Endothelial cell of umbilical vein (primary cell): Measurements from ENCODE around the gene SEC22C. TPM values are rescaled to one million over a fixed set of nuclear protein-coding genes. Genes with fewer than 3 reads are reported as not detected.
"Not testable (repeated sequence)": the region's sequence is repeated elsewhere in the genome, so short reads cannot be mapped to it uniquely, and the experiment has no call there.

Source experiments
- BruUV-seq: library from RNA; stranded (reverse); fragments of 400-500 nt; replicated peaks from 2 replicates; lab custom pipeline; 2021; lab: Mats Ljungman, UMichigan
- CTCF ChIA-PET: fragments of 300-600, 350-600 bp; sonication (Branson Sonifier 250); formaldehyde crosslinking; loops from one replicate; lab custom pipeline; 2021; ENCODE audit warnings: antibody characterized with exemption, inconsistent platforms; lab: Charles Lee
- POLR2A ChIA-PET: fragments of 300-600, 350-600 bp; sonication (Branson Sonifier 250); formaldehyde crosslinking; loops from one replicate; lab custom pipeline; 2021; ENCODE audit warnings: antibody characterized with exemption, inconsistent platforms; lab: Charles Lee
- DNase-seq: peaks from one replicate; pipeline ENCODE4 v3.0.0-alpha.2; 2011; ENCODE audit warnings: low read depth, low spot score
- FAIRE-seq: peaks from 2 replicates; lab custom pipeline; 2011; peaks lifted over from hg19 to GRCh38; lab: Jason Lieb, UNC
- H2AFZ ChIP-seq: 2 replicates; pipeline ENCODE4 v1.6.0; 2012; ENCODE audit warnings: low read depth, low read length, control low read depth, inconsistent platforms
- H3K27ac ChIP-seq: 2 replicates; pipeline ENCODE4 v1.5.1; 2011; ENCODE audit warnings: low read depth, mild to moderate bottlenecking, control low read depth, low read length, moderate library complexity; ENCODE audit not compliant: insufficient read depth
- H3K27me3 ChIP-seq, 2 experiments: 2 replicates each; pipeline versions ENCODE4 v1.6.0 to v1.6.1; 2011; ENCODE audit warnings: low read length in 2 of 2, mixed read lengths in 1 of 2; ENCODE audit not compliant: control insufficient read depth in 2 of 2, insufficient read depth in 2 of 2
- H3K36me3 ChIP-seq, 2 experiments: 2 replicates in 1 of 2; 3 replicates in 1 of 2; pipeline ENCODE4 v1.5.1; 2011; ENCODE audit warnings: low read length in 2 of 2, mild to moderate bottlenecking in 1 of 2, moderate library complexity in 1 of 2; ENCODE audit not compliant: control insufficient read depth in 2 of 2, insufficient read depth in 2 of 2; ENCODE audit errors: extremely low read depth in 1 of 2
- H3K4me1 ChIP-seq: 3 replicates; pipeline ENCODE4 v1.5.1; 2011; ENCODE audit warnings: mild to moderate bottlenecking, low read length; ENCODE audit not compliant: control insufficient read depth, insufficient read depth; ENCODE audit errors: extremely low read depth
- H3K4me2 ChIP-seq: 2 replicates; pipeline ENCODE4 v1.6.1; 2011; ENCODE audit warnings: low read length, control low read depth, mixed read lengths; ENCODE audit not compliant: insufficient read depth
- H3K4me3 ChIP-seq, 3 experiments: fragments of 200-600 bp in 1 of 3; sonication (generic), shearing (Covaris generic) in 1 of 3; replicated peaks in 1 of 3; 2 replicates each; pipeline ENCODE4 v1.5.1; 2011 to 2016; ENCODE audit warnings: control low read depth in 3 of 3, low read length in 3 of 3, mild to moderate bottlenecking in 2 of 3, inconsistent platforms in 1 of 3, low read depth in 1 of 3, moderate library complexity in 1 of 3; ENCODE audit not compliant: insufficient read depth in 1 of 3
- H3K79me2 ChIP-seq: 2 replicates; pipeline ENCODE4 v1.6.0; 2012; ENCODE audit warnings: low read length, inconsistent platforms; ENCODE audit not compliant: control insufficient read depth, insufficient read depth
- H3K9ac ChIP-seq: replicated peaks from 2 replicates; pipeline ENCODE3; 2011; ENCODE audit warnings: low read length, control low read depth; ENCODE audit not compliant: insufficient read depth; ENCODE audit errors: extremely low read depth
- H3K9me1 ChIP-seq: replicated peaks from 3 replicates; pipeline ENCODE4 v1.6.0; 2011; ENCODE audit warnings: mild to moderate bottlenecking, low read length; ENCODE audit not compliant: control insufficient read depth, insufficient read depth; ENCODE audit errors: extremely low read depth
- H3K9me3 ChIP-seq: replicated peaks from 2 replicates; pipeline ENCODE4 v1.5.1; 2012; ENCODE audit warnings: low read length, inconsistent platforms; ENCODE audit not compliant: control insufficient read depth, insufficient read depth
- H4K20me1 ChIP-seq: replicated peaks from 2 replicates; pipeline ENCODE3; 2011; ENCODE audit warnings: mild to moderate bottlenecking, low read length; ENCODE audit not compliant: control insufficient read depth, insufficient read depth; ENCODE audit errors: extremely low read depth
- EZH2 ChIP-seq: IDR thresholded peaks from 2 replicates; pipeline ENCODE4 v1.6.1; 2012; ENCODE audit warnings: borderline replicate concordance, low read depth, mild to moderate bottlenecking, moderate library complexity, low read length, inconsistent platforms; ENCODE audit not compliant: severe bottlenecking
- FOS ChIP-seq: IDR thresholded peaks from 2 replicates; pipeline ENCODE4 v1.6.1; 2011; ENCODE audit warnings: mild to moderate bottlenecking, low read length, moderate library complexity, borderline replicate concordance; ENCODE audit not compliant: insufficient read depth
- GATA2 ChIP-seq: IDR thresholded peaks from 2 replicates; pipeline ENCODE4 v1.7.0; 2011; ENCODE audit warnings: low read depth, mild to moderate bottlenecking, moderate library complexity, mixed read lengths, low read length; ENCODE audit not compliant: insufficient read length, insufficient read depth
- JUN ChIP-seq: IDR thresholded peaks from 2 replicates; pipeline ENCODE4 v1.6.1; 2011; ENCODE audit warnings: borderline replicate concordance, low read depth; ENCODE audit not compliant: insufficient read length, insufficient read depth
- MYC ChIP-seq: IDR thresholded peaks from one replicate; pipeline ENCODE4 v1.6.1; 2011; ENCODE audit warnings: mild to moderate bottlenecking, low read depth, low read length
- POLR2A ChIP-seq: IDR thresholded peaks from 2 replicates; pipeline ENCODE4 v1.6.1; 2012; ENCODE audit warnings: low read depth, mild to moderate bottlenecking, control low read depth, low read length
- POLR2AphosphoS5 ChIP-seq: IDR thresholded peaks from 2 replicates; pipeline ENCODE4 v1.6.1; 2012; ENCODE audit warnings: low read depth, mild to moderate bottlenecking, control low read depth, low read length, moderate library complexity; ENCODE audit not compliant: insufficient read depth
- dilution Hi-C: fragments of 300-500 bp; cut with MboI; formaldehyde crosslinking; loops from one replicate; pipeline ENCODE4 v1.15.0; 2019; ENCODE audit warnings: low sequenced_read_pairs; ENCODE audit not compliant: extremely low pct_ligation_motif_present
- intact Hi-C: fragments of 100-400 bp; cut with micrococcal nuclease; formaldehyde crosslinking; loops from one replicate; pipeline ENCODE4 v1.10.0; 2022
- polyA plus RNA-seq, 4 experiments: library from polyadenylated mRNA; depleted of rRNA in 3 of 4; stranded (reverse) in 3 of 4; unstranded in 1 of 4; fragments of >200 nt; gene quantifications; 2 replicates each; pipeline versions ENCODE4 v1.2.1 to v1.2.3, GENCODE V29; 2011 to 2012; ENCODE audit warnings: missing spikeins in 1 of 4
- total RNA-seq: library from RNA; stranded (reverse); gene quantifications from 2 replicates; pipeline ENCODE4 v1.2.3, GENCODE V29; 2021
- TF ChIP-seq, protein P1 (sequence below): IDR thresholded peaks from 2 replicates; pipeline ENCODE4 v1.6.1; 2011; ENCODE audit not compliant: insufficient read depth, insufficient read length
- TF ChIP-seq, protein P2 (sequence below), 2 donors: IDR thresholded peaks; 1 replicate in 1 of 2; 2 replicates in 1 of 2; pipeline ENCODE4 v1.5.1; 2011; ENCODE audit warnings: low read length in 2 of 2, mild to moderate bottlenecking in 2 of 2, moderate library complexity in 2 of 2, control low read depth in 1 of 2, inconsistent platforms in 1 of 2, low read depth in 1 of 2; ENCODE audit not compliant: insufficient read depth in 1 of 2; ENCODE audit errors: extremely low read depth in 1 of 2

SEC22C gene
- total and polyA plus RNA-seq, 2 donors (not counting 3 experiments of a cell fraction or from before 2014, with no cell fraction given) = 43.9 to 61.9 TPM

DNA sequence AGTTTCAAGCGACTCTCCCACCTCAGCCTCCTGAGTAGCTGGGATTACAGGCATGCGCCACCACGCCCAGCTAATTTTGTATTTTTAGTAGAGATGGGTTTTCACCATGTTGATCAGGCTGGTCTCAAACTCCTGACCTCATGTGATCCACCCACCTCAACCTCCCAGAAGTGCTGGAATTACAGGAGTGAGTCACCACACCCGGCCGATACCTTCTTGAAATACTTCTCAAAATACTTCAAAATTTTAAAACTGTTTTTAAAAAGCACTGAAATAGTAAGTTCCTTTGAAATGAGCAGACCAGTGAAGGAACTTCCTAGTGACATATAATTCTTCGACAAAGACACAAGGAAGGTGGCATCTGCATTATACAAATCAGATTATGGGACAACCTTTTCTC is 24.9 kb downstream of the SEC22C start:
- H2AFZ ChIP-seq, H4K20me1 ChIP-seq, H3K27me3 ChIP-seq, H3K4me2 ChIP-seq, H3K9ac ChIP-seq, BruUV-seq, DNase-seq, H3K9me1 ChIP-seq, H3K79me2 ChIP-seq, intact Hi-C loops, dilution Hi-C loops, H3K27ac ChIP-seq, POLR2A ChIA-PET, H3K9me3 ChIP-seq, H3K4me1 ChIP-seq, H3K4me3 ChIP-seq, FAIRE-seq: not testable (repeated sequence)
- CTCF ChIA-PET = interaction anchor here (1.6 kb wide), 1 partner anchor 10 kb away, joined by 5 read pairs; no protein-coding TSS in a partner anchor
- peaks cover 16 to 34% of the 10 kb centered on the region in 2 experiments for H3K36me3 ChIP-seq

DNA sequence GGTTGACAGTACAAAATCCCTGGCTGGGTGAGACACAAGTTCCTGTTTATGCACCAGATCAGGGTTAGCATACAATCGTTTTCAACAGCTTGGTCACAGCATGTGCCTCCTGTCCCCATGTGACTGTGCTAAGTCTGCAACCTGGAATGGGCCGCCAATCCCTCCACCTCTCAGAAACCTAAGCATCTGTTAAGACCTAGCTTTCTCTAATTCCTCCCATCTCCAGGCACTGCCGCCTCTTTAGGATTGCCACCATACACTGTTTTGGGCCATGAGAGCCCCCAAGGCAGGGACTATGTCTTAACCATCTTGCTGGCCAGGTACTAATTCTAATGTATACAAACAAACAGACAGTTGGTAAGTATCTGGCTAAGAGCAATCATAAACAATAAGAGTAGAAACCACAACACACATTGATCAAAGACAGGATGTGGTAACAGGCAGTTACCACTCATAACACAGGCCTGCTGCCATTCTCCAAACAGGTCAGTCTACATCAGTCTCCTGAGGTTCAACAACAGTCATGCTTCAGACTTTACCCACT is 25.6 kb downstream of the SEC22C start:
- Histone ChIP-seq H3K9me1 (no peaks in the 10 kb centered on the region), H3K4me1 (no peaks in the 10 kb centered on the region), H4K20me1 (peaks cover 3% of the 10 kb centered on the region), H3K9me3 (no peaks in the 10 kb centered on the region), H3K79me2 (no peaks in the 10 kb centered on the region), H2AFZ (no peak overlapping the region), H3K27me3 (no peaks in the 10 kb centered on the region), H3K27ac (no peak overlapping the region), H3K4me2 (no peak overlapping the region), H3K9ac (no peak overlapping the region), H3K4me3 (no peak overlapping the region), H3K36me3 (peaks cover 16 to 34% of the 10 kb centered on the region in 2 experiments)
- CTCF ChIA-PET = interaction anchor here (1.6 kb wide), 1 partner anchor 9 kb away, joined by 5 read pairs; no protein-coding TSS in a partner anchor
- DNase-seq = no peak
- POLR2A ChIA-PET = no interaction called here
- no TSS peak for BruUV-seq
- TF ChIP-seq GATA2 = no peak
- TF ChIP-seq, protein P1, sequence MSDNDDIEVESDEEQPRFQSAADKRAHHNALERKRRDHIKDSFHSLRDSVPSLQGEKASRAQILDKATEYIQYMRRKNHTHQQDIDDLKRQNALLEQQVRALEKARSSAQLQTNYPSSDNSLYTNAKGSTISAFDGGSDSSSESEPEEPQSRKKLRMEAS = no peak
- no peak for TF ChIP-seq FOS
- TF ChIP-seq POLR2A = no peak
- TF ChIP-seq POLR2AphosphoS5 = no peak
- TF ChIP-seq, protein P2, sequence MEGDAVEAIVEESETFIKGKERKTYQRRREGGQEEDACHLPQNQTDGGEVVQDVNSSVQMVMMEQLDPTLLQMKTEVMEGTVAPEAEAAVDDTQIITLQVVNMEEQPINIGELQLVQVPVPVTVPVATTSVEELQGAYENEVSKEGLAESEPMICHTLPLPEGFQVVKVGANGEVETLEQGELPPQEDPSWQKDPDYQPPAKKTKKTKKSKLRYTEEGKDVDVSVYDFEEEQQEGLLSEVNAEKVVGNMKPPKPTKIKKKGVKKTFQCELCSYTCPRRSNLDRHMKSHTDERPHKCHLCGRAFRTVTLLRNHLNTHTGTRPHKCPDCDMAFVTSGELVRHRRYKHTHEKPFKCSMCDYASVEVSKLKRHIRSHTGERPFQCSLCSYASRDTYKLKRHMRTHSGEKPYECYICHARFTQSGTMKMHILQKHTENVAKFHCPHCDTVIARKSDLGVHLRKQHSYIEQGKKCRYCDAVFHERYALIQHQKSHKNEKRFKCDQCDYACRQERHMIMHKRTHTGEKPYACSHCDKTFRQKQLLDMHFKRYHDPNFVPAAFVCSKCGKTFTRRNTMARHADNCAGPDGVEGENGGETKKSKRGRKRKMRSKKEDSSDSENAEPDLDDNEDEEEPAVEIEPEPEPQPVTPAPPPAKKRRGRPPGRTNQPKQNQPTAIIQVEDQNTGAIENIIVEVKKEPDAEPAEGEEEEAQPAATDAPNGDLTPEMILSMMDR (IDR thresholded peaks at IDR 0.05; ENCODE audit: extremely low read depth in 1 of 2, insufficient read depth in 1 of 2, low read depth in 1 of 2, low read length in 2 of 2) = no peak
- no peak for TF ChIP-seq MYC
- TF ChIP-seq JUN = no peak
- TF ChIP-seq EZH2 = no peak
- intact Hi-C loops (no loop called here), dilution Hi-C loops (no loop called here)
- FAIRE-seq = no peak
